ENCODE results near the gene STARD3NL.
"Not testable (repeated sequence)": the region's sequence is repeated elsewhere in the genome, so short reads cannot be mapped to it uniquely, and the experiment has no call there.

DNA sequence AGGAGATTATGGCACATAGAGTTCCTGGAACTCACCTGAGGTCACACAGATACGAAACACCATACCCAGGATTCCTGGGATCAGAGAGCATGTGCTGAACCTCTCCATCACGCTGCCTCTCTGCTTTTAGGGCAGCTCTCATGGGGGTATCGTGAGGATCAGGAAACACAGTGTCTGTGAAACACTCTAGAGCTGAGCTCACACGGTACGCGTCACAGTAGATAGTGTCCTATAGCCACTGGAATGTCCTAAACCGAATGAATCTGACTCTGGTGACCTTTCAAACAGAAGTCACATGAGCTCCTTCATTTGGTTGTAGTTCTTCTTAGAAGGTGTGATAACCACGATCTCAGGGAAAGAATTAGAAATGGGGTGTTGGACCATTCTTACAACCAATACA is 81.1 kb downstream of the STARD3NL start:
- TF ChIP-seq, protein P1, sequence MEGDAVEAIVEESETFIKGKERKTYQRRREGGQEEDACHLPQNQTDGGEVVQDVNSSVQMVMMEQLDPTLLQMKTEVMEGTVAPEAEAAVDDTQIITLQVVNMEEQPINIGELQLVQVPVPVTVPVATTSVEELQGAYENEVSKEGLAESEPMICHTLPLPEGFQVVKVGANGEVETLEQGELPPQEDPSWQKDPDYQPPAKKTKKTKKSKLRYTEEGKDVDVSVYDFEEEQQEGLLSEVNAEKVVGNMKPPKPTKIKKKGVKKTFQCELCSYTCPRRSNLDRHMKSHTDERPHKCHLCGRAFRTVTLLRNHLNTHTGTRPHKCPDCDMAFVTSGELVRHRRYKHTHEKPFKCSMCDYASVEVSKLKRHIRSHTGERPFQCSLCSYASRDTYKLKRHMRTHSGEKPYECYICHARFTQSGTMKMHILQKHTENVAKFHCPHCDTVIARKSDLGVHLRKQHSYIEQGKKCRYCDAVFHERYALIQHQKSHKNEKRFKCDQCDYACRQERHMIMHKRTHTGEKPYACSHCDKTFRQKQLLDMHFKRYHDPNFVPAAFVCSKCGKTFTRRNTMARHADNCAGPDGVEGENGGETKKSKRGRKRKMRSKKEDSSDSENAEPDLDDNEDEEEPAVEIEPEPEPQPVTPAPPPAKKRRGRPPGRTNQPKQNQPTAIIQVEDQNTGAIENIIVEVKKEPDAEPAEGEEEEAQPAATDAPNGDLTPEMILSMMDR (optimal IDR thresholded peaks at IDR 0.05 in 1 of 3, IDR thresholded peaks at IDR 0.05 in 1 of 3, conservative IDR thresholded peaks at IDR 0.05 in 1 of 3; ENCODE audit: extremely low read depth in 1 of 3, insufficient read depth in 2 of 3, low read length in 3 of 3) = not testable (repeated sequence)
- not testable (repeated sequence) for TF ChIP-seq EZH2 (IDR thresholded peaks at IDR 0.05; ENCODE audit: low read length)

Measured in keratinocyte (primary cell).